Thyroid gland (tissue), 4 donors: ENCODE data around the gene DHRS3.

Experiments
- POLR2A ChIP-seq, 2 donors: fragments of 450-650 bp; IDR thresholded peaks; one replicate each; pipeline ENCODE4 v1.6.1; 2017; ENCODE audit warnings: antibody characterized with exemption in 2 of 2, mild to moderate bottlenecking in 2 of 2, moderate library complexity in 1 of 2
- TF ChIP-seq, protein P1 (sequence below), 6 experiments: fragments of 200-600 bp in 3 of 6; fragments of 450-650 bp in 3 of 6; sonication (generic) in 3 of 6; IDR thresholded peaks; one replicate each; pipeline ENCODE4 v1.5.1; 2016 to 2019; ENCODE audit warnings: antibody characterized with exemption in 6 of 6, mild to moderate bottlenecking in 2 of 6, inconsistent platforms in 1 of 6, moderate library complexity in 1 of 6

DNA sequence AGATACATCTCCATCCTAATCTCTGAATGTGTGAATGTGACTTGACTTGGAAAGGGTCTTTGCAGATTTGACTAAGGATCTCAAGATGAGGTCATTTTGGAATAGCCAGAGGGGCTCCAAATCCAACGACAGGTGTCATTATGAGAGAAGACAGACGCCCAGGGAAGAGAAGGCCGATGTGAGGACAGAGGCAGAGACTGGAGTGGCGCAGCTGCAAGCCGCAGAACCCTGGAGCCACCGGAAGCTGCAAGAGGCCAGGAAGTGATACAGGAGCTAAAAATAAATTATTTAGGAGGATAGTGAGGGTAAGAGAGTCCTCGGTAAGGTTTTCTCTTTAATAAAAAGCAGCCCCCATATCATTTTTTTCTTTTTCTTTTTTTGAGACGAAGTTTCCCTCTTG lies 16.1 kb upstream of the DHRS3 start:
- TF ChIP-seq, protein P1, sequence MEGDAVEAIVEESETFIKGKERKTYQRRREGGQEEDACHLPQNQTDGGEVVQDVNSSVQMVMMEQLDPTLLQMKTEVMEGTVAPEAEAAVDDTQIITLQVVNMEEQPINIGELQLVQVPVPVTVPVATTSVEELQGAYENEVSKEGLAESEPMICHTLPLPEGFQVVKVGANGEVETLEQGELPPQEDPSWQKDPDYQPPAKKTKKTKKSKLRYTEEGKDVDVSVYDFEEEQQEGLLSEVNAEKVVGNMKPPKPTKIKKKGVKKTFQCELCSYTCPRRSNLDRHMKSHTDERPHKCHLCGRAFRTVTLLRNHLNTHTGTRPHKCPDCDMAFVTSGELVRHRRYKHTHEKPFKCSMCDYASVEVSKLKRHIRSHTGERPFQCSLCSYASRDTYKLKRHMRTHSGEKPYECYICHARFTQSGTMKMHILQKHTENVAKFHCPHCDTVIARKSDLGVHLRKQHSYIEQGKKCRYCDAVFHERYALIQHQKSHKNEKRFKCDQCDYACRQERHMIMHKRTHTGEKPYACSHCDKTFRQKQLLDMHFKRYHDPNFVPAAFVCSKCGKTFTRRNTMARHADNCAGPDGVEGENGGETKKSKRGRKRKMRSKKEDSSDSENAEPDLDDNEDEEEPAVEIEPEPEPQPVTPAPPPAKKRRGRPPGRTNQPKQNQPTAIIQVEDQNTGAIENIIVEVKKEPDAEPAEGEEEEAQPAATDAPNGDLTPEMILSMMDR (IDR thresholded peaks at IDR 0.05), result no peak
- TF ChIP-seq POLR2A (IDR thresholded peaks at IDR 0.05), result no peak
